Measurements from ENCODE around the gene STRN.

STRN gene

DNA sequence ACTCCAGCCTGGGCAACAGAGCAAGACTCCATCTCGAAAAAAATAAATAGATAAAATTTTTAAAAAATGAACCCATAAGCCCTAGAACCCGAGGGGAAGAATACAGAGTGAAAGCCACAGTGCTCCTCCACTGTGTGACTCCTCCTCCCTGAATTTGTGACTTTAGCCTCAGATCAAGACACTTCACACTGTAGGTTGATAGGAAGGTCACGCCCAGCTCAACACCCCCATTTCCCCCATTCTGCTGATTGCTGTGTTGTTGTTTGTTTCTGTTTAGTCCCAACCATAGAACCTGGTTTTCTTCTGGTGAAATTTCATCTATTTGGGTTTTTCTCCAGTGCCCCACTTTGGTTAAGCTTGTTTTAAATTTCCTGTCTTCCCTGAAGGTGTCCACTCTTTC lies 167.6 kb downstream of the STRN start:
- in situ Hi-C loops (cut with MboI; ENCODE audit: low sequenced_read_pairs), result no loop called here

DNA sequence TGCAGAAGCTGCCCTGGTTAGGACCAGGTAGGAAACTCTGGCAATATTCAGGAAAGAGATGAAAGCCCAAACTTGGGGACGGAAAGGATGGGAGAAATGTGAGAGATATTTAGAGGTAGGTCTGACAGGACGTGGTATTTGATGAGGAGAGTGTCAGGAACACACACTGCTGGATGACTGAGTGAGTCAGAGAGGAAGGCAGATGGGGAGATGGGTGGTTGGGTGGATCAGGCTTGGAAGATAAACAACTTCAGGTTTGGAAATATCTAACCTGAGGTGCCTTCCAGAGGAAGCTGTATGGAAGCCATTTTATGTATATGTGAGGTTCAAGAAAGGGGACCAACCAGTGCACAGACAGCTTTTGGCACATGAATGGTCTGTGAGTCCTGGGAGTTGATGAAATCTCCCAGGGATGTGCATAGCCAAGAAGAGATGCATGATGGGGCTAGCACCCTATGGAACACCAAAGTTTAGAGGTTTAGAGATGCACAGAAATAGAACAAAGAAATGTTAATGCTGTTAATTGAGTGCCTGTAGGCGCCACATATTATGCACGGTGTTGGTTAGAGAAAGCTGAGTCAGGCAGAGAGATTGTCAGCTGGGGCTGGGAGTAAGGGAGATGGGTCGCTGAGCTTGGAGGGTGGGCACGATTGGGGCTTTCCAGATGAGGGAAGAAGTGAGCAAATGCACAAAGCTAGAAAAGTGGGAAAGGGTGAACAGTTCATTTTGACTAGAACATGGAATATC lies 168.8 kb downstream of the STRN start:
- in situ Hi-C loops (cut with MboI; ENCODE audit: low sequenced_read_pairs), result no loop called here

Data from HL-60/S4 treated with retinoic acid at 250 ng/mL for 4 days and 3 days (cell line).